ENCODE measurements around the gene FRAS1.

DNA sequence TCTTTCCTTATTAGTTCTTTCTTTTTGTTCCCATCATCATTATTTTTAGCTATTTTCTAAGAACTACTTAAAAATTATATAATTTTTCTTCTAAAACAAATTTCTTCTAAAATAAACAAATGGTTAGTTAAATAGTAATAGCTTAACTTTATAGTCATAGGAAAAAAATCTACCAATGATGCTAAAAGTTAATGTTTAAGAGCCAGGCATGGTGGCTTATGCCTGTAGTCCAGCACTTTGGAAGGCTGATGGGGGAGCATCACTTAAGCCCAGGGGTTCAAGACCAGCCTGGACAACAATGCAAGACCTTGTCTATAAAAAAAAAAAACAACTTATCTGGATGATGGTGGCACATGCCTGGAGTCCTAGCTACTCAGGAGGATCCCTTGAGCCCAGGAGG lies 367.3 kb downstream of the FRAS1 start:
- no peak for TF ChIP-seq POLR2AphosphoS5 (IDR thresholded peaks at IDR 0.05; ENCODE audit: insufficient read depth in 1 of 2, low read depth in 1 of 2)
- TF ChIP-seq, protein P1, sequence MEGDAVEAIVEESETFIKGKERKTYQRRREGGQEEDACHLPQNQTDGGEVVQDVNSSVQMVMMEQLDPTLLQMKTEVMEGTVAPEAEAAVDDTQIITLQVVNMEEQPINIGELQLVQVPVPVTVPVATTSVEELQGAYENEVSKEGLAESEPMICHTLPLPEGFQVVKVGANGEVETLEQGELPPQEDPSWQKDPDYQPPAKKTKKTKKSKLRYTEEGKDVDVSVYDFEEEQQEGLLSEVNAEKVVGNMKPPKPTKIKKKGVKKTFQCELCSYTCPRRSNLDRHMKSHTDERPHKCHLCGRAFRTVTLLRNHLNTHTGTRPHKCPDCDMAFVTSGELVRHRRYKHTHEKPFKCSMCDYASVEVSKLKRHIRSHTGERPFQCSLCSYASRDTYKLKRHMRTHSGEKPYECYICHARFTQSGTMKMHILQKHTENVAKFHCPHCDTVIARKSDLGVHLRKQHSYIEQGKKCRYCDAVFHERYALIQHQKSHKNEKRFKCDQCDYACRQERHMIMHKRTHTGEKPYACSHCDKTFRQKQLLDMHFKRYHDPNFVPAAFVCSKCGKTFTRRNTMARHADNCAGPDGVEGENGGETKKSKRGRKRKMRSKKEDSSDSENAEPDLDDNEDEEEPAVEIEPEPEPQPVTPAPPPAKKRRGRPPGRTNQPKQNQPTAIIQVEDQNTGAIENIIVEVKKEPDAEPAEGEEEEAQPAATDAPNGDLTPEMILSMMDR (IDR thresholded peaks at IDR 0.05): no peak
- no peak for TF ChIP-seq POLR2A (IDR thresholded peaks at IDR 0.05)

All from vagina (tissue), 2 donors.